ENCODE data around the gene METAP1D. TPM values are rescaled to one million over a fixed set of nuclear protein-coding genes. Genes with fewer than 3 reads are reported as not detected.

Gene METAP1D
- total RNA-seq, 1 experiment from 2014 or later, result 15.8 TPM

GRCh38 chr2:171952748-171953147 is 47.0 kb upstream of the METAP1D start:
- ChIA-PET CTCF (no interaction called here), POLR2A (no interaction called here), RAD21 (ENCODE audit: low non-redundant PET in 1 of 2, low total read pairs in 2 of 2, uncharacterized antibody in 2 of 2, unreplicated experiment in 2 of 2) (no interaction called here)
- no TSS peak for BruUV-seq (replicated peaks)
- H2AFZ ChIP-seq (ENCODE audit: low read depth, low read length, poor library complexity, severe bottlenecking), result no peak overlapping the region
- intact Hi-C loops (cut with micrococcal nuclease), result no loop called here
- H3K4me2 ChIP-seq (ENCODE audit: low read length), result no peak overlapping the region
- no peaks in the 10 kb centered on the region for H3K9me2 ChIP-seq (ENCODE audit: insufficient read depth)
- no peak overlapping the region for H3K27ac ChIP-seq (ENCODE audit: low read depth, low read length)
- H3K79me2 ChIP-seq (ENCODE audit: insufficient read depth, low read length), result peaks cover 26% of the 10 kb centered on the region
- no peaks in the 10 kb centered on the region for H4K20me1 ChIP-seq (ENCODE audit: insufficient read depth)
- H3K9me3 ChIP-seq (ENCODE audit: control insufficient read depth in 1 of 2, insufficient read depth in 1 of 2, low read depth in 1 of 2, low read length in 2 of 2), result no peaks in the 10 kb centered on the region
- no peak overlapping the region for H3K4me3 ChIP-seq (replicated peaks in 1 of 2; ENCODE audit: low read depth in 1 of 2, low read length in 2 of 2)
- TF ChIP-seq YY1 (IDR thresholded peaks at IDR 0.05; ENCODE audit: extremely low read depth, insufficient replicate concordance, low read depth, low read length), result no peak
- TF ChIP-seq JUND (IDR thresholded peaks at IDR 0.05), result no peak
- no peak for TF ChIP-seq EGR1 (IDR thresholded peaks at IDR 0.05; ENCODE audit: low read depth)
- no peak for TF ChIP-seq CTCF (IDR thresholded peaks at IDR 0.05 in 2 of 3, conservative IDR thresholded peaks at IDR 0.05 in 1 of 3; ENCODE audit: borderline replicate concordance in 1 of 3, insufficient read depth in 1 of 3, low read depth in 2 of 3, low read length in 2 of 3)
- no peak for TF ChIP-seq SP1 (IDR thresholded peaks at IDR 0.05; ENCODE audit: low read depth)
- TF ChIP-seq, protein P1, sequence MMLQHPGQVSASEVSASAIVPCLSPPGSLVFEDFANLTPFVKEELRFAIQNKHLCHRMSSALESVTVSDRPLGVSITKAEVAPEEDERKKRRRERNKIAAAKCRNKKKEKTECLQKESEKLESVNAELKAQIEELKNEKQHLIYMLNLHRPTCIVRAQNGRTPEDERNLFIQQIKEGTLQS (IDR thresholded peaks at IDR 0.05), result no peak
- TF ChIP-seq POLR2AphosphoS5 (IDR thresholded peaks at IDR 0.05; ENCODE audit: low read depth, low read length), result no peak
- no peak for TF ChIP-seq ZBTB33 (IDR thresholded peaks at IDR 0.05; ENCODE audit: extremely low read depth, insufficient replicate concordance, low read length)
- no peak for TF ChIP-seq SRF (IDR thresholded peaks at IDR 0.05; ENCODE audit: low read depth)
- no peak for TF ChIP-seq RAD21 (IDR thresholded peaks at IDR 0.05; ENCODE audit: low read depth)
- no peak for TF ChIP-seq CEBPB (IDR thresholded peaks at IDR 0.05; ENCODE audit: low read depth)
- no peak for TF ChIP-seq ELF1 (IDR thresholded peaks at IDR 0.05; ENCODE audit: borderline replicate concordance, low read depth)
- TF ChIP-seq ZNF274 (IDR thresholded peaks at IDR 0.05; ENCODE audit: low read depth, low read length), result no peak
- no peak for TF ChIP-seq ZFX (IDR thresholded peaks at IDR 0.05)
- TF ChIP-seq POLR2A (IDR thresholded peaks at IDR 0.05; ENCODE audit: borderline replicate concordance, extremely low read depth, insufficient read depth, insufficient read length), result no peak
- TF ChIP-seq EZH2phosphoT487 (IDR thresholded peaks at IDR 0.05; ENCODE audit: borderline replicate concordance), result no peak
- no peak for TF ChIP-seq TCF7L2 (IDR thresholded peaks at IDR 0.05; ENCODE audit: borderline replicate concordance, extremely low read depth, insufficient read depth, insufficient read length)
- no peak for TF ChIP-seq SIN3A (IDR thresholded peaks at IDR 0.05; ENCODE audit: low read depth)
- ATAC-seq (no peak), DNase-seq (ENCODE audit: low read depth, low spot score) (no peak)
- no peaks in the 10 kb centered on the region for H3K36me3 ChIP-seq (ENCODE audit: control insufficient read depth in 1 of 2, insufficient read depth in 2 of 2, low read length in 2 of 2)
- H3K9ac ChIP-seq (ENCODE audit: low read length), result no peak overlapping the region
- H3K4me1 ChIP-seq (ENCODE audit: control insufficient read depth in 1 of 2, insufficient read depth in 2 of 2, low read length in 2 of 2), result peaks cover 6 to 15% of the 10 kb centered on the region in 2 experiments
- H3K27me3 ChIP-seq (ENCODE audit: insufficient read depth, low read length), result no peaks in the 10 kb centered on the region

All from HCT116 (cell line).